ENCODE data around the gene TMEM247. TPM values are rescaled to one million over a fixed set of nuclear protein-coding genes. Genes with fewer than 3 reads are reported as not detected.

The TMEM247 gene
- total RNA-seq, 1 experiment from 2014 or later, result not detected

GRCh38 chr2:46493241-46493970 lies 14.0 kb downstream of the TMEM247 start:
- H3K56ac ChIP-seq (ENCODE audit: insufficient read length, low read depth, low read length), result no peak overlapping the region
- H2BK5ac ChIP-seq (ENCODE audit: insufficient read length, low read length), result no peak overlapping the region
- no peaks in the 10 kb centered on the region for H3K36me3 Mint-ChIP-seq (ENCODE audit: insufficient read depth in 1 of 3, low read depth in 3 of 3)
- no peak overlapping the region for H3K4ac ChIP-seq (ENCODE audit: low read depth, low read length)
- H3K27me3 Mint-ChIP-seq (ENCODE audit: low read depth), result peaks cover 37% of the 10 kb centered on the region
- DNase-seq, result no peak
- H2BK15ac ChIP-seq (ENCODE audit: low read depth, low read length), result no peak overlapping the region
- no peak overlapping the region for H2BK12ac ChIP-seq (ENCODE audit: insufficient read length, low read depth, low read length)
- no peak overlapping the region for H2BK20ac ChIP-seq (ENCODE audit: low read depth, low read length, poor library complexity, severe bottlenecking)
- H3K9me3 Mint-ChIP-seq, result no peaks in the 10 kb centered on the region
- H3K27ac ChIP-seq (ENCODE audit: insufficient read length, low read depth, low read length), result no peak overlapping the region
- H2AK5ac ChIP-seq (ENCODE audit: insufficient read length, low read length), result no peak overlapping the region
- no peaks in the 10 kb centered on the region for H3K79me1 ChIP-seq (ENCODE audit: insufficient read depth, low read depth, low read length, poor library complexity, severe bottlenecking)
- H3K9ac ChIP-seq (ENCODE audit: extremely low read depth, insufficient read length, low read length), result no peak overlapping the region
- no peak for TF ChIP-seq CTCF (conservative IDR thresholded peaks at IDR 0.05)
- H2BK120ac ChIP-seq (ENCODE audit: low read depth, low read length, poor library complexity, severe bottlenecking), result no peak overlapping the region
- H3K23ac ChIP-seq (ENCODE audit: insufficient read length, low read depth, low read length), result no peak overlapping the region
- no peak overlapping the region for H4K8ac ChIP-seq (replicated peaks; ENCODE audit: insufficient read length, low read depth, low read length)
- peaks cover 19 to 24% of the 10 kb centered on the region in 2 experiments for H3K4me1 Mint-ChIP-seq
- H3K9me3 ChIP-seq (ENCODE audit: control insufficient read depth, low read depth, low read length), result no peaks in the 10 kb centered on the region
- no peak overlapping the region for H3K4me3 Mint-ChIP-seq
- H4K91ac ChIP-seq (ENCODE audit: insufficient read length, low read depth, low read length), result no peak overlapping the region
- WGBS (ENCODE audit: extremely low coverage, insufficient read length, low lambda C conversion rate), result no CpG with 5 or more reads among the region's 8 CpGs
- no peak overlapping the region for H4K5ac ChIP-seq (ENCODE audit: insufficient read length, low read depth, low read length)
- H3K4me1 ChIP-seq (ENCODE audit: insufficient read depth, low read length), result no peaks in the 10 kb centered on the region; the same call in 1 of the 2 replicates
- H4K20me1 ChIP-seq (ENCODE audit: control insufficient read depth, insufficient read depth, insufficient read length), result no peaks in the 10 kb centered on the region
- no peaks in the 10 kb centered on the region; the same call in 1 of the 2 replicates for H3K27me3 ChIP-seq (ENCODE audit: insufficient read depth, low read length)
- H3K79me2 ChIP-seq (ENCODE audit: insufficient read depth, low read length), result no peaks in the 10 kb centered on the region
- no peak overlapping the region for H3K4me2 ChIP-seq (ENCODE audit: insufficient read depth, insufficient read length, low read length)
- H3K27ac Mint-ChIP-seq, result no peak overlapping the region
- no peak overlapping the region for H3K18ac ChIP-seq (ENCODE audit: insufficient read length, low read depth, low read length)
- H3T11ph ChIP-seq (ENCODE audit: low read length), result no peak overlapping the region
- no peak overlapping the region for H2AFZ ChIP-seq (ENCODE audit: low read length)
- H3K14ac ChIP-seq (ENCODE audit: insufficient read depth, low read length), result no peak overlapping the region
- no peaks in the 10 kb centered on the region for H3K23me2 ChIP-seq (ENCODE audit: insufficient read length, low read depth, low read length, poor library complexity, severe bottlenecking)

Measured in H9 (cell line).